ENCODE data around the gene TIA1.

DNA sequence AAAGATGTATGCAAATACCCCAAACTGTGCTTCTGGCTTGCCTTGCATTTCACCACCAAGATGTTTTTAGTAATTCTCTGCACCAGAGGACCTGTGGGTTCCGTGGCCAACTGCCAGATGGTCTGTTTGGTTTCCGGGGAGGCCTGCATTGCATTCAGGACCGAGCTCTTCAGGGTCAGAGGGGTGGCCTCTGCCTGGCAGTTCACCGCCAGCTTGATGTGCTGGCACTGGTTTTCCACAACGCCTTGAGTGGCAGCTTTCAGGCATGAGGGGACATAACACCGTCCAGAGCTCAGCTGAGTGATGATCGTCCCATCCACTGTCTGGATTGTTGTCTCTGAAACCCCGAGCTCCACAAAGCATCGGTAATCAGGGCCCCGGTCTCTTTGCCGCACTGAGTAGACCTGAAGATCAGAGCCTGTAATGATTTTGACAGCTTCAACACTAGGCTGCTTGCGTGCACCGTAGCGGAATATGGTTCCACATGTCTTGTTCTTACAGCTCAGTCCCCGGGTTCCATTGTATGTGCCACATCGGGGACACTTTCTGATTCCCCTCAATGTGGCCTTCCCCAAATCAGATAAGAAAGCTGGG is 67.0 kb downstream of the TIA1 start:
- TF ChIP-seq CTCF (IDR thresholded peaks at IDR 0.05; ENCODE audit: low read length) (no peak), EZH2 (optimal IDR thresholded peaks at IDR 0.05; ENCODE audit: low read depth, low read length) (no peak)

All from MM.1S (cell line).